ENCODE measurements around the gene AUTS2. TPM values are rescaled to one million over a fixed set of nuclear protein-coding genes. Genes with fewer than 3 reads are reported as not detected.

Gene AUTS2
- total and polyA plus RNA-seq, 10 of the 15 experiments (the other 5 are each of a cell fraction or from before 2014, with no cell fraction given) = 6.4 to 55.6 (median 21.6) TPM

GRCh38 chr7:70787286-70787685, 1189.0 kb downstream of the AUTS2 start:
- 93% methylated on average over 25 of the region's 25 CpGs for whole genome bisulfite sequencing (ENCODE audit: insufficient coverage, insufficient replicate concordance, low lambda C conversion rate, missing lambda C conversion rate)
- POLR2A ChIA-PET = no interaction called here

More at GRCh38 chr7:70787286-70787685, 1189.0 kb downstream of the AUTS2 start:
- Histone ChIP-seq H3K27ac (ENCODE audit: control insufficient read depth, insufficient read depth) (no peak overlapping the region), H3K36me3 (ENCODE audit: control insufficient read depth in 2 of 2, insufficient read depth in 2 of 2, low read length in 1 of 2) (peaks cover 34 to 37% of the 10 kb centered on the region in 2 experiments), H4K20me1 (ENCODE audit: control insufficient read depth, insufficient read depth) (no peaks in the 10 kb centered on the region), H3K4me1 (ENCODE audit: control insufficient read depth, insufficient read depth, low read length) (no peaks in the 10 kb centered on the region), H3K79me2 (ENCODE audit: control insufficient read depth, insufficient read depth, low read length) (no peaks in the 10 kb centered on the region), H3K4me3 (no peak overlapping the region), H3K9me3 (replicated peaks; ENCODE audit: control insufficient read depth, insufficient read depth, low read length) (no peaks in the 10 kb centered on the region), H2AFZ (ENCODE audit: control insufficient read depth, low read depth, low read length) (no peak overlapping the region), H3K9ac (ENCODE audit: control insufficient read depth, insufficient read depth, low read length) (no peak overlapping the region), H3K4me2 (ENCODE audit: control insufficient read depth, insufficient read depth) (no peak overlapping the region), H3K27me3 (replicated peaks in 1 of 2; ENCODE audit: control insufficient read depth in 2 of 2, insufficient read depth in 2 of 2, low read length in 1 of 2) (no peaks in the 10 kb centered on the region)
- FAIRE-seq (no peak), DNase-seq (ENCODE audit: low read depth, low spot score) (no peak), ATAC-seq (no peak)
- ChIA-PET RAD21 (ENCODE audit: unreplicated experiment) (interaction anchor here (0.8 kb wide), 1 partner anchor 8 kb away, joined by 3 read pairs; no protein-coding TSS in a partner anchor), CTCF (interaction anchor here (0.6 kb wide), 1 partner anchor 13 kb away, joined by 3 read pairs; no protein-coding TSS in a partner anchor), SMC1A (ENCODE audit: uncharacterized antibody, unreplicated experiment) (interaction anchor here (1.0 kb wide), 1 partner anchor 66 kb away, joined by 3 read pairs; no protein-coding TSS in a partner anchor)
- no TSS peak for BruUV-seq (replicated peaks)
- in situ Hi-C loops (cut with MboI) (no loop called here), intact Hi-C loops (cut with micrococcal nuclease; ENCODE audit: unreplicated experiment) (no loop called here)
- TF ChIP-seq HDGF (IDR thresholded peaks at IDR 0.05) (no peak), TCF12 (IDR thresholded peaks at IDR 0.05; ENCODE audit: low read depth, low read length) (no peak), RFX5 (IDR thresholded peaks at IDR 0.05; ENCODE audit: low read depth, low read length) (no peak), USF2 (IDR thresholded peaks at IDR 0.05; ENCODE audit: borderline replicate concordance, low read depth, low read length) (no peak), POLR2AphosphoS5 (IDR thresholded peaks at IDR 0.05; ENCODE audit: low read length) (no peak), ZNF592 (IDR thresholded peaks at IDR 0.05) (no peak), IKZF1 (conservative IDR thresholded peaks at IDR 0.05) (no peak), POU2F2 (IDR thresholded peaks at IDR 0.05; ENCODE audit: borderline replicate concordance, low read depth, low read length) (no peak)

Measured in GM12878 (cell line).